GM18519 (cell line): ENCODE measurements around the gene GGCT.
"Not testable (repeated sequence)": the region's sequence is repeated elsewhere in the genome, so short reads cannot be mapped to it uniquely, and the experiment has no call there.

Source experiments
- ATAC-seq: cut with Tn5 transposase; IDR thresholded peaks from one replicate; pipeline ENCODE4 v1.9.1; 2021; ENCODE audit warnings: mild to moderate bottlenecking, moderate library complexity; ENCODE audit not compliant: unreplicated experiment, low FRiP score

Gene GGCT

DNA sequence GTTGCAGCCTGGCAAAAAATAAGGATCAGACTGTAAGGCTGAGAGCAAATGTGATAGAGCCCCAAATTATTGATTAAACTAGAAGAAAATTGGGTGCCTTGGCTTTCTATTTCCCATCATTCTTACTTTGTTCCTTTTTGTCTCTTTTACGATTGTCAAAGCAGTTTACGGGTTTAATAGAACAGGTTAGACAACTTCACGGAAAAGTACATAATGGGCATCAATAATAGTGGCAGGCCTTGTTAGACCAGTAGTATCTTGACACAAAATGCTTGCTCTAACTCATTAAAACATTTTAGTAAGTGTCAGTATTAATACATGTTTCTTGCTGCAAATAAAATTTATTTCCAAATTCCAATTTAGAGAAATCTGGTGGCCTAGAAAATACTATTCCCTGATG lies 14.5 kb upstream of the GGCT start:
- no peak for ATAC-seq

DNA sequence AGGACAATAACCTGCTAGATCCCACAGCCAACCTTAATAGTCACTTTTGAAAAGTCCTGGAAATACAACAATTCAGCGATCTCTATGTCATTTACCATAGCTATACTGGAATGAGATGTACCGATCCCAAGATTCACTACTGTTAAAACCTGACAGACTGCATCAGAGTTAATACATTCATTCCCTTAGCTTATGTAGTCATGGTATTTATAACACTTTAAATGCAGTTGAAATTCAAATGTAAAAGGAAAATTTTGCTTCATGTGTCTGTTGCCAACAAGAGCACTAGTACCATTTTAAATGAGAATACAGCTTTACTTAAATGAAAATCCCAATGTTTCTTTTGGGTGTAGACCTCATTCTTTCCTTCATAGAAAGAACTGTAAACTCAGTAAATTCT lies 11.1 kb upstream of the GGCT start:
- ATAC-seq: no peak

DNA sequence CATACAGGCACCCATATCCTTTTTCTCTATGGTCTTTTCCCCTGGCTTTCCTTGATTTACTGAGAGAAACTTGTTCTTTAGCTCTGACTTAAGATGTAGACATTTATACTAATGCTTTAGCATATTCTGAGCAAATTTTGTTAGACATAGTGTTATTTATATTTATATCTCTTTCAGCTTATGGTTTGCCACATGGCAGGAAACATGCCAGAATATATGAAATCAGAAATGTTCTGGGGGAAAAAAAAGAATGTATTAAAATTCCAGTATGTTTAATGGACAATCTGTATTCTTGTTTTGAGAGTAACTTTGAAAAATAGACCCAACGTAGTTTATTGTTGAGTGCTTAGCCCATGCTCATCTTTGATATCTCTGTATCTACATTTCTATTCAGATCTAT lies 10.1 kb upstream of the GGCT start:
- no peak for ATAC-seq

DNA sequence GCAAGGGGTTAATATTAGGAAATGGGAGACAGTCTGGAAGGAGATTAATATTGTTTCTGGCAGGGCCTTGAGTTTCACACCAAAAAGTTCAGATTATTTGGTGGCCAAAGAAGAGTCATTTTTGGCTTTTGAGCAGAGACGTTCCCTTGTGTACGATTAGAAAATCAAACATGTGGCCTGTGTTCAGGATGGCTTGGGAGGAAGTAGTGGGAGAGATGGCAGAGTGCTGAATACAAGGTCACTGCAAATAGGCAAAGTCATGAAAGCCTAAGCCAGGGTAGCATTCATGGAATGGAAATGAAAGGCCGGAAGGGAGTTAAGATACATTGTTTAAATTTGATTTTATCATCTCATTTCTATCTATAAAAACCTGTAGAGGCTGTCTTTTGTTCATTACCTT lies 9.5 kb upstream of the GGCT start:
- no peak for ATAC-seq

DNA sequence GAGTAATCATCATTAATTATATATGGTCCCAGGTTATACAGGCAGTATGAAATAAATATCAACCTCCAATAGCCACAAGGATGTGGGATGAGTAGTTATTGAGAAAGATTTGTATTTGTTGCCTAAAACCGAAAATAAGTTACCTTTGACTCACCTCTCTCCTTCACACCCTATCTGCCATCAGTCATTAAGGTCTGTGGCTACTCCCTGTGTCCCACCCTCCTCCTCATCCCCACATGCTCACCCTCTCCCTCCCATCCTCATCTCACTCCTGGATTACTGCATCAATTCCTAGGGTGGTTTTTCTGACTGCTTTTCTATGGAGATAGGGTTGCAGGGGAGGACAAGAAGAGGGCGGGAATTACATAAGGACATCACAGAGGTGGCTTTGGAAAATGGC lies 9.1 kb upstream of the GGCT start:
- ATAC-seq: no peak

DNA sequence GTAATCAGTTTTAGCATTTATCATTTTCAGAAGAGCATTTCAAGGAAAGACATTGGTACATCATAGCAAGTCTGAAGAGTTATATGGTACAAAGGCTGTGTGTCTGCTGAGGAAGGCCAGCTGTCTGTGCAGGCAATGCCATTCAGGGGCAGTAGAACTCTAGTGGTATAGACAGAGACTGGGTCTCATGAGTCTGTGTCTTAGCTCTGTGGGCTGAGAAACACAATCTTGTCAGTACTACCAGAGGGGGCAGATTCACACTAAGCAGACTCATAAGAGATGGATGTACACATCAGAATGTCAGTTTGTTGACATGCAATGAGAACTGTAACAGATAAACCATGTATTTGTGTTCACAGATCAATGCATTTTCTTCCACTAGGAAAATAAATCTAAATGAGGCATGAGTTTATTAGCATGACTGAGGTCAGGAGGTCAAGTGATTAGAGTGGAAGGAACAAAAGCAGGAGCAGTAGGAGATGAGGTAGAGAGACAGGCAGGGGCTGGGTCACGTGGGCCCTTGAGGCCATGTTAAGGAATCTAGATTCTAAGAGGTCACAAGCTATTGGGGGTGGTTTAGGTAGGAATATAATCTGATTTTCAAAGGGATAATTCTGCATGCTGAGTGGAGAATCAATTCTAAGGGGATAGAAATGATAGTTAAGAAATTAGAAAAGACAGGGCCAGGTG lies 7.5 kb upstream of the GGCT start:
- no peak for ATAC-seq

DNA sequence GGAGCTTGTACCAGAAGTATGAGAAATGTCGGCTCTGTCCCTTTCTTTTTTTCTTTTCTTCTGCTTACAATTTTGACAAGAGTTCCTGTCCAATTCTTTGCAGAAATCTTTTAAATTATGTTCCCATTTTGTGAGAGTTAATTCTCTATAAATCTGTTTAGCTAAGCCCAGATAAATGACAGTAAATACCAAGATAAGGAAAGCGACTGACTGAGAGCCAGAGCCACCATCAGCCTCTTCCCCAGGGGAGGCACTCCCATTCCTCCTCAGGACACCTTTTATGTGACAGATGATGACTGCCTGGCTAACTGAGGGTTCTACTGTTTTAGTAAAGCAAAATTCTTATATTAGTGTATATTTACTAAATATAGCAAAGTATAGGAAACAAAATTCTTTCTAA lies 6.9 kb upstream of the GGCT start:
- ATAC-seq: no peak

DNA sequence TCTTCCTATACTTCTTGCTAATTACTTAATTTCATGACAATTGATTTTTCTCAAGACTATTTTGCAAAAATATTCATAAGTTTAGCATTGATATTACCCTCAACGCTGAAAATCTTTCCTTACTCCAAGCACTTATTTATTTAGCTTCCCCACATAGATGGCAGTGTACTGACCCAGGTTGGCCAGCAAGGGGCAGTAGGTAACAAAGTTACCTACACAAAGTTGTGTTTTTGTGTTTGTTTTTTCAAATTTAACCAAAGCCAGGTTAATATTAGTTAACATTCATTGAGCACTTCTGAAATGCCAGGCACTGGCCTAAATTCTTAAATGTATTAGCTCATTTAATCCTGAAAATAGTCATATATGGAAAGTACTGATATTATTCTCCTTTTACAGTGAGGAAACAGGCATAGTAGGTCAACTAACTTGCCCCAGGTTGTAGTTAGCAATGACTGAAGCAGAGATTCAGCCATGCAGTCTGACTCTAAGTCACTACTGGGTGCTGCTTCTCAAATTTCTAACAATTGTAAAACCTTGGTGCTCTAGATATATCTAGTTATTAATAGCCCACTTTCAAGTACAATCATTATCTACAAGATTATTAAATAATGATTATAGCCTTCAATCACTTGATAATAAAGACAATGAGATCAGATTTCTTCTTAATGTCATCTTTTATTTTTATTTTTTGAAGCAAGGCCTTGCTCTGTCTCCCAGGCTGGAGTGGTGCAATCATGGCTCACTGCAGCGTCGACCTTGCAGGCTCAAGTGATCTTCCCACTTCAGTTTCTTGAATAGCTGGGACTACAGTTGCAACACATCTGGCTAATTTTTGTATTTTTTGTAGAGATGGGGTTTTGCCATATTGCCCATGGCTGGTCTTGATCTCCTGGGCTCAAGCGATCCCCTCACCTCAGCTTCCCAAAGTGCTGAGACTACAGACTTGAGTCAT lies 5.8 kb upstream of the GGCT start:
- ATAC-seq: no peak

DNA sequence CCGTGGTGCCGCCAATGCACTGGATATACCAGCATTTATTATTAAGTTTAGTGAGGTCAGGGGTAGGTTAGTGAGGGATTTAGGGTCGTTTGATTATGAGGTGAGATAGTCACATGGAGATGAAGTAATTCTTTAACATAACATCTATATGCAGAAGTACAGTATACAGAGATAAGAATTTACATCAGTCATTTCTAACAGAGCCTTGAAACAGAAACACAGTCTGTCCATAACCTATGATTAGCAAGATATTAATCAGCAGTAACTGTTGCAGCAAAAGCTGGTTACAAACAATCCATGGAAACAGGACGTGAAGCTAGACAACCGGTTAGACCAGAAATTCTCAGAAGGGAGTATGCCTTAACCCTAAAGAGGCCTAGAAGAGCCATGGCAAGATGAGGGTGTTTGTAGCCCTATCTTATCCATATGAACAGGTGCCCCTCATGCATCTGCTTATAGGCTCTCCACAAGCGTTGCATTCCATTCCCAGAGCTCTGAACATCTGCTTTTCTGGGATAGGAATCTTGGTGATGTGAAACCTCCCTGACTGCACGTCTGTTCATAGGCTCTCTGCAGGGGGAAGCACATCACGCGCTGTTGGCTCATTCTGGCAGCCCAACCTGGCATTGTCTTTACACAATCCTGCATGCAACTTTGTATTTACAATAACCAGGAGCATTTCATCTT lies 4.7 kb upstream of the GGCT start:
- not testable (repeated sequence) for ATAC-seq

DNA sequence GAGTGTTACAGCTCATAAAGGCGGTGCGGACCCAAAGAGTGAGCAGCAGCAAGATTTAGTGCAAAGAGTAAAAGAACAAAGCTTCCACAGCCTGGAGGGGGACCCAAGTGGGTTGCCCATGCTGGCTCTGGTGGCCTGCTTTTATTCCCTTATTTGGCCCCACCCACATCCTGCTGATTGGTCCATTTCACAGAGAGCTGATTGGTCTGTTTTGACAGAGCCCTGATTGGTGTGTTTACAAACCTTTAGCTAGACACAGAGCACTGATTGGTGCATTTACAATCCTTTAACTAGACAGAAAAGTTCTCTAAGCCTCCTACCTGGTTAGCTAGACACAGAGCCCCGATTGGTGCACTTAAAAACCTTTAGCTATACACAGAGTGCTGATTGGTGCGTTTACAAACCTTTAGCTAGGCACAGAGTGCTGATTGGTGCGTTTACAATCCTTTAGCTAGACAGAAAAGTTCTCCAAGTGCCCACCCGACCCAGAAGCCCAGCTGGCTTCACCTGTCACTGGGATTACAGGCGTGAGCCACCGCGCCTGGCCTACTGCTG lies 2.8 kb upstream of the GGCT start:
- ATAC-seq: not testable (repeated sequence)

DNA sequence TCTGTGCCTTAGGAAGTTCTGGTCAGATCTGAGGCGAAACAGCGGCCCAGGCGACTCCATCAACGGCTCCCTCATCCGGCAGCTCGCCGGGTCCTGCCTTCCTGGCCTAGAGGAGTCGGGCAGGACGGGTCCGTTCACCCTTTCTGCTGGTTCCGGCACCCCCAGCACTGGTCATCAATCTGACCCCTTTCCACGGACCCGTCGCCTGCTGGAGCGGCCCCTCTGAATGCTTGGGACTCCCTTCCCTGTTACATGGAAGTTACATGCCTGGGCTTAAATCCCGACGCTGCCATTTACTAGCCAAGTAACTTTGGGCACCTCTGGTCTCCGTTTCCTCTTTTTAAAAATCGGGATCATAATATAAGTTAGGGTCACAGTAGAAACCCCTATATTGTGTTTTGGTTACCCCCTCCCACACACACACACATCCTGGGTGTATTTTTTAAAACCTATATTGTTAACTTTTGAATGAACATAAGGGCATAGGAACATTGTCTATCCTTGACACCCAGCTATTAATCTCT lies 607 bp upstream of the GGCT start:
- no peak for ATAC-seq

DNA sequence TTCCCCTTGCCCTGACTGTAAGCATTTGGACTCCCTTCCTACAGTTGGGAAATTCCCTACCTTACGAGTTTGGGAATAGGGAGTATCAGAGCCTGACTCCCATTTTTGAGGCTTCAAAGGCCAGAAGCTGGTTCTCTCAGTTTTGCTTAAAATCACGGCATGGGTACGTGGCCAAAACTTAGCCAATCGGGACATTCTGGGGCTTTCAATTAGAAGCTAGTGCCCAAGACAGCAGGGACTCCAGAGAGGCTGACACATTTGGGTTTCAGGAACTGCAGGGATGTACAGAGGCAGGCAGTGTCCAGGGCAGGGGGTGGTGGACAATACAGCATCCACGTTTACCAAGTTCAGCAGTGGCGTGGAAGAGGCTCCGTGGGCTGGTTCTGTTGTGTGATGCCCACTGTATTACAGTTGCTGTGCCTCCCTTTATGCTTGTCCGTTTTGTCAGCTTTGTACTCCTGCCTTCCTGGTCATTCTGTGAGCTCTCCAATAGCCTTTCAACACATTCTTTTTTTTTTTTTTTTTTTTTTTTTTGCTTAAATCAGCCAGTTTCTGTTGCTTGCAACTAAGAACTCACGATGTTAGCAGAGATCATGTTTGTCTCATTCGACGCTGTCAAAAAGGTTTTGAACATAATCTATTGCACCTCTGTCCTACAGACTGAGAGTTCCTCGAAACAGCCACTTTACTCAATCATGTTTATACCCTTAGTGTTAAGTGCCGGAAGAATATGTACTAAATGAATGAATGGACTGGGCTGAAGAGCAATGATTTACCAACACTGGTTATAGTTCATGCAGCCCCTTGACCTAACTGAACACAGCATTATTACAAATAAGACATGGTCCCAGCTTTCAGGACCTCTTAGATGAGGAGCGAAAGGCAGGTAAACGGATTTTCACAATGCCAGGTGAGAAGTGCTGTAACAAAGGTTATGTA lies 1.1 kb downstream of the GGCT start:
- ATAC-seq: no peak

DNA sequence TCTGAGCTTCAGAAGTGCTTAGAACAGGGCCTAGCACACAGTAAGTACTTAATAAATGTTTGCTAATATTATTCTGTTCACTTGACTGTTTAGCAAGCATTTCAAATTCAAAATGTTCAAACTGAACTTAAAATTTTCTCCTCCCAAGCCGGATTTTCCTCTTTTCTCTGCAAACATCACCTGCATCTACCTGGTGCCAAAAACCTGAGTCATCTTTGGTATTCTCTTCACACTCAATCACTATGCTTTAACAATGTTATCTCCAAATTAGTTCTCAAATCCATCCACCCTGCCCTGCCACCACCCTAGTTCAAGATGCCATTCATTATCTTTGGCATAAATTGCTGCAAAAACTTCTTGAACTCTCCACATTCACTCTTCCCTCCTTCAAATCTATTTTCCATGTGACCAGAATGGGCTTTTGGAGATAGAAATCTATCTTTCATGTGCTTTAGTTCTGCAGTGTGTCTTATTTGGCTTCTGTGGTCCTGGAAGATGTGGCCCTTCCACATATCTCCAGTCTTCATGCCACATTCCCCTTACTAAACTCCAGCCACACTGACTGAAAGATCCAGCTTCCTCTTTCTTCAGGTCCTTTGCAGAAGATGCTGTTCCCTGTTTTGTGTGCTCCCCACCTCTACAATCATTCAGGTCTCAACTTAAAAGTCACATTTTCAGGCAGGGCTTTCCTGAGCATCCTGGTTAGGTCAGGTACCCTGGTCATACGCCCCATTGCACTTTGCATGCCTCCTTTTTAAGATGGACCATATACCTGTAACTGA lies 2.0 kb downstream of the GGCT start:
- no peak for ATAC-seq

DNA sequence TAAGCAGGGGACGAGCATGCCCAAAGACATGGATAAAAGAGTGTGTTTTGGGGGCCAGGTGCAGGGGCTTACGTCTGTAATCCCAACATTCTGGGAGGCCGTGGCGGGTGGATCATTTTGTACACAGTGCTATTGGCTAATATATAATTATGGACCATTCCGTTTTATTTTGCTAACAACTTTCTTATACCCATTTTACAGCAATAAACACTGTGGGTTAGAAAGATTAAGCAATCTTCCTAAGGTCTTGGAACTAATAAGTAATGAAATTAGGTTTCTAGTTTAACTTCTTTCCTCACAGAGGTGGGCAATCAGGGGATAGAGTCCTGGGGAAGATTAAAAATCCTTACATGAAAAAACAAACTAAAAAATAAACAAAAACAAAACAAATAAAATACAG lies 3.4 kb downstream of the GGCT start:
- no peak for ATAC-seq

DNA sequence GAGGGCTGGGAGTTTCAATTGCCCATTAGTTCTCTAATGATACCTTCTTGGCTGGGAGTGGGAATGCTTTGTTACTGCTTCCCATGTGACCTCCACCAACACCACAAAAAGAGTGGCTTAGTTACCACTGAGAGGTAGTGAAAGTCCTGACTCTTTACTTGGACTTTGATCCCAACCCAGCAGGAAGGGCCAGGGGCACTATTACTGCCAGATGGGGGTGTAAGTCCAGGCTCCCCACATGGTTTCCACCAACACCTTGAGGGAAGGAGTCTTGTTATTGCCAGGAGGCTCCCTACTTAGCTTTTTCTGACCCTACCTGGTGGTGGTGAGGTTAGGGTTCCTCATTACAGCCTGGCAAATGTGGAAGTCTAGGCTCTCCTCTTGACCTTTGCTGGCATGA lies 11.4 kb downstream of the GGCT start:
- ATAC-seq: no peak

DNA sequence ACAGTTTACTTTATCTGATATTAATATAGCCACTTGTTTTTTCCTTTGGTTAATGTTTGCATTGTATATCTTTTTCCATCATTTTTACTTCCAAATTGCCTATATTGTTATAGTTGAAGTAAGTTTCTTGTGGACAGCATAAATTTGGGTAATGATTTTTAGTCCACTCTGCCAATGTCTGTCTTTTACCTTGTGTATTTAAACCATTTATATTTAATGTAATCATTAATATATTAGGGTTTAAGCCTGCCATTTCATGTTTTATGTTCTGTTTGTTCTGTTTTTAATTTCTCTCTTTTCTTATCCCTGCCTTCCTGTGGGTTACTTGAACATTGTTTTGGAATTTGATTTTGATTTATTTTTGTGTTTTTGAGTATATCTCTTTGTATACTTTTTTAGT lies 13.2 kb downstream of the GGCT start:
- no peak for ATAC-seq

DNA sequence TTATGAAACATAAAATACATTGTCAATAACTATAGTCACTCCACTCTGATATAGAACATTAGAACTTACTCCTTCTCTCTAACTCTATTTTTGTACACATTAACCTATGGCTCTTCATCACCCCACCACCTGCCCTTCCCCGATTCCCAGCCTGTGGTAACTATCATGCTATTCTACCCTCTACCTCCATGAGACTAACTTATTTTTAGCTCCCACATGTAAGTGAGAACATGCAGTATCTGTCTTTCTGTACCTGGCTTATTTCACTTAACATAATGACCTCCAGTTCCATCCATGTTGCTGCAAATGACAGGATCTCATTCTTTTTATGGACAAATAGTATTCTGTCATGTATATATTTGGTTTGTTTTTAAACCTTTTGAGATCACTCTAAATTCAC lies 17.3 kb downstream of the GGCT start:
- no peak for ATAC-seq

DNA sequence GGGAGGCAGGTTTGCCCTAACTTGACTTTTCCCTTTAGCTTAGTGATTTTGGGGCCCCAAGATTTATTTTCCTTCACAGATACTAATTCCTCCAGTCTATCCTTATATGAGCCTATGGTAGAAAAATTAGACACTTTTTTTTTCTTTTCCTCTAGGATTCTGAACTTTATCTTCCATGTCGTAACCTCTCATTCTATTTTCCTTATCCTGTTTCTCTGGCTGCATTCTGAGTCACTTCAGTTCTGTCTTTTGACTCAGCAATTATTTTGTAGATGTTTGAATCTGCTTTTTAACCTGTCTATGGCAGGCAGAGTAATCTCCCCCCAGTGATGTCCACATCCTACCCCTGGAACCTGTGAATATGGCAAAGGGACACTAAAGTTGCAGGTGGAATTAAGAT lies 19.0 kb downstream of the GGCT start:
- ATAC-seq: no peak

DNA sequence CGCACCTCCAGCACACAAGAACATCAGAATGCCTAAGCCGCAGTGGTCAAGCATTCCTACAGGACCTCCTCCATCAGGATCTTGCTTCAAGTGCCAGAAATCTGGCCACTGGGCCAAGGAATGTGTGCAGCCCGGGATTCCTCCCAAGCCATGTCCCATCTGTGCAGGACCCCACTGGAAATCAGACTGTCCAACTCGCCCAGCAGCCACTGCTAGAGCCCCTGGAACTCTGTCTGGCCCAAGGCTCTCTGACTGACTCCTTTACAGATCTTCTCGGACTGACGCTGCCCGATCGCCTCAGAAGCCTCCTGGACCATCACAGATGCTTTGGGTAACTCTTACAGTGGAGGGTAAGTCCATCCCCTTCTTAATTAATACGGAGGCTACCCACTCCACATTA lies 23.2 kb downstream of the GGCT start:
- not testable (repeated sequence) for ATAC-seq
